Smooth muscle cell of the umbilical artery (primary cell): ENCODE measurements around the gene ZNF431. TPM values are rescaled to one million over a fixed set of nuclear protein-coding genes. Genes with fewer than 3 reads are reported as not detected.

Experiments used
- total RNA-seq: library from RNA; depleted of rRNA; stranded (reverse); fragments of >200 nt; gene quantifications from 2 replicates; pipeline ENCODE4 v1.2.3, GENCODE V29; 2014

Gene ZNF431
- total RNA-seq = 2.1 and 4.7 TPM in 2 replicates

GRCh38 chr19:21141787-21142464, at the start of gene ZNF431:
Gene ZNF431 (plus strand): TSS chr19:21142040. CDS start chr19:21142184, 144 bp downstream.

Other genes starting within 250 kb of the ZNF431 start
- 4.9 and 5.0 TPM in 2 replicates for gene ZNF85, start 218.8 kb upstream of the ZNF431 start, total RNA-seq
- 8.0 and 12.6 TPM in 2 replicates for gene ZNF430, start 121.4 kb upstream of the ZNF431 start, total RNA-seq
- gene ZNF714, start 59.8 kb upstream of the ZNF431 start, total RNA-seq = 4.5 and 7.8 TPM in 2 replicates
- gene ZNF708, start 187.4 kb downstream of the ZNF431 start, total RNA-seq = 5.0 and 7.3 TPM in 2 replicates
- gene ZNF738, start 217.0 kb downstream of the ZNF431 start, total RNA-seq = 6.8 and 9.0 TPM in 2 replicates